KOPT-K1 (cell line): Measurements from ENCODE around the gene USP32.

ENCODE experiments used
- H3K27ac ChIP-seq: fragments of 200-600 bp; sonication (generic); 2 replicates; pipeline ENCODE4 v1.5.1; 2016; ENCODE audit warnings: antibody characterized with exemption, mild to moderate bottlenecking, low read depth, low read length; ENCODE audit not compliant: poor library complexity, severe bottlenecking
- H3K36me3 ChIP-seq: fragments of 200-600 bp; sonication (generic); 2 replicates; pipeline ENCODE4 v1.5.1; 2017; ENCODE audit warnings: antibody characterized with exemption, mild to moderate bottlenecking, low read length, moderate library complexity; ENCODE audit not compliant: insufficient read depth
- H3K9me3 ChIP-seq: fragments of 200-600 bp; sonication (generic); 2 replicates; pipeline ENCODE4 v1.5.1; 2017; ENCODE audit warnings: antibody characterized with exemption, low read length, mild to moderate bottlenecking; ENCODE audit not compliant: insufficient read depth, poor library complexity, severe bottlenecking

Gene USP32

GRCh38 chr17:60292697-60293096 lies 99.2 kb downstream of the USP32 start:
- Histone ChIP-seq H3K27ac (no peak overlapping the region), H3K9me3 (no peaks in the 10 kb centered on the region), H3K36me3 (peaks cover 57% of the 10 kb centered on the region)

GRCh38 chr17:60284709-60285108 lies 107.2 kb downstream of the USP32 start:
- Histone ChIP-seq H3K27ac (no peak overlapping the region), H3K9me3 (no peaks in the 10 kb centered on the region), H3K36me3 (peaks cover 51% of the 10 kb centered on the region)

- no peak overlapping the region for H3K27ac ChIP-seq
- H3K36me3 ChIP-seq: peaks cover 47% of the 10 kb centered on the region
- no peaks in the 10 kb centered on the region for H3K9me3 ChIP-seq
These were observed 108.1 kb downstream of the USP32 start for GRCh38 chr17:60283816-60284215.

- Histone ChIP-seq H3K9me3 (no peaks in the 10 kb centered on the region), H3K27ac (no peak overlapping the region), H3K36me3 (peaks cover 15% of the 10 kb centered on the region)
These were observed 111.3 kb downstream of the USP32 start for GRCh38 chr17:60280673-60281072.

GRCh38 chr17:60278237-60278636 lies 113.7 kb downstream of the USP32 start:
- Histone ChIP-seq H3K27ac (no peak overlapping the region), H3K36me3 (peaks cover 6% of the 10 kb centered on the region), H3K9me3 (no peaks in the 10 kb centered on the region)

GRCh38 chr17:60277258-60277657 lies 114.7 kb downstream of the USP32 start:
- H3K36me3 ChIP-seq: no peaks in the 10 kb centered on the region; the same call in none of the 2 replicates
- H3K27ac ChIP-seq: no peak overlapping the region
- H3K9me3 ChIP-seq: no peaks in the 10 kb centered on the region

- H3K27ac ChIP-seq: no peak overlapping the region
- no peaks in the 10 kb centered on the region for H3K9me3 ChIP-seq
- peaks cover 62% of the 10 kb centered on the region for H3K36me3 ChIP-seq
These were observed 122.5 kb downstream of the USP32 start for GRCh38 chr17:60269417-60269816.

GRCh38 chr17:60260540-60260939 lies 131.4 kb downstream of the USP32 start:
- Histone ChIP-seq H3K27ac (no peak overlapping the region), H3K36me3 (peaks cover 89% of the 10 kb centered on the region), H3K9me3 (no peaks in the 10 kb centered on the region)

- peaks cover 87% of the 10 kb centered on the region for H3K36me3 ChIP-seq
- no peak overlapping the region for H3K27ac ChIP-seq
- no peaks in the 10 kb centered on the region for H3K9me3 ChIP-seq
These were observed 133.6 kb downstream of the USP32 start for GRCh38 chr17:60258313-60258712.

- H3K27ac ChIP-seq: no peak overlapping the region
- H3K9me3 ChIP-seq: no peaks in the 10 kb centered on the region
These were observed 135.8 kb downstream of the USP32 start for GRCh38 chr17:60256174-60256573.

GRCh38 chr17:60253048-60253447 lies 138.9 kb downstream of the USP32 start:
- Histone ChIP-seq H3K9me3 (peaks cover 4% of the 10 kb centered on the region), H3K27ac (no peak overlapping the region), H3K36me3 (peaks cover 95% of the 10 kb centered on the region)

More at GRCh38 chr17:60256174-60256573, 135.8 kb downstream of the USP32 start:
- H3K36me3 ChIP-seq: peaks cover 88% of the 10 kb centered on the region

GRCh38 chr17:60252459-60252858 lies 139.5 kb downstream of the USP32 start:
- H3K27ac ChIP-seq: no peak overlapping the region
- H3K9me3 ChIP-seq: peaks cover 8% of the 10 kb centered on the region
- peaks cover 93% of the 10 kb centered on the region for H3K36me3 ChIP-seq

- Histone ChIP-seq H3K9me3 (peaks cover 8% of the 10 kb centered on the region), H3K36me3 (peaks cover 67% of the 10 kb centered on the region)
These were observed 142.6 kb downstream of the USP32 start for GRCh38 chr17:60249290-60249826.

GRCh38 chr17:60248618-60249289 lies 143.2 kb downstream of the USP32 start:
- H3K36me3 ChIP-seq: peaks cover 65% of the 10 kb centered on the region
- H3K9me3 ChIP-seq: peaks cover 8% of the 10 kb centered on the region
- H3K27ac ChIP-seq: no peak overlapping the region

More at GRCh38 chr17:60249290-60249826, 142.6 kb downstream of the USP32 start:
- no peak overlapping the region for H3K27ac ChIP-seq

GRCh38 chr17:60247836-60248461 lies 144.0 kb downstream of the USP32 start:
- H3K36me3 ChIP-seq: peaks cover 59% of the 10 kb centered on the region
- H3K27ac ChIP-seq: no peak overlapping the region
- peaks cover 8% of the 10 kb centered on the region for H3K9me3 ChIP-seq
